COLO829 (cell line): Measurements from ENCODE around the gene CERS6.

ENCODE experiments used
- DNase-seq: peaks from one replicate; pipeline ENCODE4 v3.0.0; 2012; ENCODE audit warnings: low spot score

Gene CERS6

DNA sequence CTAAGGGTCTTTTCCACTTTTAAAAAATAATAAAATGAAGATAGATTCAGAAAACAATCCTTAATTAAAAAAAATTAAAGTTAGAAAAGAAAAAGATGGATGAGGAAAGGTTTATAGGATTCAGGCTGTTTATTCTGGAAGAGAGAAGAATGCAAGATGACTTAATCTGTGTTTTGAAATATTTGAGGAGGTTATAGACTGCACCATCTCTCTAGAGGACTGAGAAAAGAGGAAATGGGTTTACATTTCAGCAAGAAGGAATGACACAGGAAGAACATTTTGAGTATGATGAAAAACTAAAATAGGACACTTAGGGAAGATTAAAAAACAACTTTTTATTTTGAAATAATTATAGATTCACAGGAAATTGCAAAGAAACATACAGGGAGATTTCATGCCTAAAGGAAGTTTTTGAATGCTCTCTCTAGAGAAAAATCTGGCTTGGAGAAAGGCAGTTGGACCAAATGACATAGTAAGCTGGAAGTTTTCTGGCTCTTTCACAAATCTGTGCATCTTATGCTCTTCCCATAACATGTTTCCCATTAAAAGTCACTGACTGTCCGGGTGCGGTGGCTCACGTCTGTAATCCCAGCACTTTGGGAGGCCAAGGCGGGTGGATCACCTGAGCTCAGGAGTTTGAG lies 75.0 kb downstream of the CERS6 start:
- DNase-seq: no peak

GRCh38 chr2:168534926-168535325 lies 78.9 kb downstream of the CERS6 start:
- no peak for DNase-seq

DNA sequence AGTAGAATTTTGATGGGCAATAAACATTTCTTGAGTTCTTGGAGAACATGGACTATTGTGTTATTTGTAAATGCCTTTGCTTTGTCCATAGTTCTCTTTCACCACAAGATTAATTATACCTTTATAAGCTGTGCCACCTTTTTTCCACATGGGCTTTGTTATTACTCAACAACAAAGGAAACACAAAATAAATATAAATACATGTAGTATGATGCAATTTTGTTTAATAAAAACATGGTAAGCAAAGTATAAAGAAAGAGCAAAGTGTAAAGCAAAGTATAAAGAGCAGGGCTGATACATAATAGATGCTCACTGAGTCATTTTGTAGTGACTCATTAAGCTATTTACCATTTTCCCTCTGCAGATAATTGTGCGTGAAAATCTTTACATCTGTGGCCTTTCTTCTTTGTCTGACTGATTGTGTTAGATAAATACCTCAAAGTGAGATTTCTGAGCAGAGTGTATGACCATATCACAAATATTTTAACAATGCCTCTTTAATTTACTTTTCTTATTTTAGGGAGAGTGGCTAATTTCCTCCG lies 80.9 kb downstream of the CERS6 start:
- DNase-seq: no peak

- no peak for DNase-seq
These were observed 82.1 kb downstream of the CERS6 start for GRCh38 chr2:168538133-168538532.

GRCh38 chr2:168538534-168538933 lies 82.5 kb downstream of the CERS6 start:
- DNase-seq: no peak

GRCh38 chr2:168539945-168540344 lies 83.9 kb downstream of the CERS6 start:
- DNase-seq: no peak

GRCh38 chr2:168541858-168542257 lies 85.8 kb downstream of the CERS6 start:
- no peak for DNase-seq

- no peak for DNase-seq
These were observed 87.0 kb downstream of the CERS6 start for GRCh38 chr2:168543037-168543436.

GRCh38 chr2:168543935-168544334 lies 87.9 kb downstream of the CERS6 start:
- DNase-seq: no peak

- no peak for DNase-seq
These were observed 89.5 kb downstream of the CERS6 start for GRCh38 chr2:168545439-168546082.

GRCh38 chr2:168550670-168551069 lies 94.6 kb downstream of the CERS6 start:
- DNase-seq: no peak

- no peak for DNase-seq
These were observed 96.4 kb downstream of the CERS6 start for GRCh38 chr2:168552450-168552856.

DNA sequence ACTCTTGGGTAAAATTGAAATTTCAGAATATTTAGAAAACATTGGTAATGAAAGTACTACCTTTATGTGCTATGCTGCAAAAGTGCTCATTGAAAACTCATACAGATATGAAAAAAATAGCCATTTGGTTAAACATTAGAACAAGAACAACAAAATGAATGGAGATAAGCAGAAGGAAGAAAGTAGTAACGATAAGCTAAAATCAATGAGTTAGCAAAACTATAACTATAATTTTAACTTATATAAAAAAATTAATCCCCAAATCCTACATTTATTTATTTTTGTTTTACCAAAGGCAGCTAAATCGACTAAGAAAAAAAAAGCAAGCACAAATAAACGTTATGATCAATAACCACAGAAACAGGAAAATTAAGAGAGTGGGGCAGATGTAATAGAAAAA lies 99.2 kb downstream of the CERS6 start:
- no peak for DNase-seq

DNA sequence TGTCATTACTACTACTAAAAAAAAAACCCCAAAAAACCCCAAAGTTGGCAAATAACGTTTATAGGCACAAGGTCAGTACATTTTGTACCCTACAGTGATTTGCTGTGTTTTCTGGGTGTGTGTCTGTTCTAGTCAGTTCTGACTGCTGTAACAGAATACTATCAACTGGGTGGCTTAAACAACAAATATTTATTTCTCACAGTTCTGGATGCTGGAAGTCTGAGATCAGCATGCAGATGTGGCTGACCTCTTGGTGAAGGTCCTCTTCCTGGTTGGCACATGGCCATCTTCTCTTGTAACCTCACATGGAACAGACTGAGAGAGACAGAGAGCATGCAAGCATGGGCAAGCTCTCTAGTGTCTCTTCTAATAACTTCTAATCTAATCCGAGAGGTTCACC lies 103.1 kb downstream of the CERS6 start:
- DNase-seq: no peak

GRCh38 chr2:168560817-168561499 lies 104.9 kb downstream of the CERS6 start:
- no peak for DNase-seq

DNA sequence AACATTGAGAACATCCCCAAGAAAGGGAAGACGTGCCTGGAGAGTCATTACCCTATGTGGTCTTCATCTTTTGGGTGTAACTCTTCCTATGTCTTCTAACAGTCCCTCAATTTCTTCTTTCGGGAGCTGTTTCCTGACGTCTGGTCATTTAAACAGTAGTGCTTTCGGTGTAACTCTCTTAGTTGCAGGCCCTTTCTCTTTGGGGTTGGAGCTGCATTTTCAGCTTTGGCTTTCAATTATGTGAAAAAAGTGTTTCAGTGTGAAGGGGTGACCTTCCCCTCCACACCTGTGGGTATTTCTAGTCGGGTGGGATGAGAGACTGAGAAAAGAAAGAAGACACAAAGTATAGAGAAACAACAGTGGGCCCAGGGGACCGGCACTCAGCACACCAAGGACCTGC lies 105.9 kb downstream of the CERS6 start:
- DNase-seq: no peak

GRCh38 chr2:168562971-168563370 lies 106.9 kb downstream of the CERS6 start:
- no peak for DNase-seq

DNA sequence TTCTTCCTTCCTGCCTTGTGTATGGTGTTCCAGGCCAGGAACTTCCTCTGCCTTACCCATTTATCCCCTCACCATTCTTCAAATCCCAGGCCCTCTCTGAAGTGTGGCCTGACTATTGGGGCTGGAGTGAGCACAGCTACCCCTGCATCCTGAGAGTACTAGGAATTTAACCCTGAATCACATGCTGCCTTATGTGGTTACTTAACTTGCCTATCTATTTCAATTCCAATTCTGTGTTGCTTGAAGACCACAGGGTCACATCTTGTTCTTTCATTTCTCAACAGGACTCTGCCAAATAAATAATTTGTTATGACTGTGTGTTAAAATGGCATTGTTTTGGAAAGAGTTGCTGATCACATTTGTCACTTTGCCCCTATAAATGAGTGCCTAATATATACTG lies 108.6 kb downstream of the CERS6 start:
- no peak for DNase-seq

GRCh38 chr2:168565112-168565511 lies 109.0 kb downstream of the CERS6 start:
- no peak for DNase-seq

DNA sequence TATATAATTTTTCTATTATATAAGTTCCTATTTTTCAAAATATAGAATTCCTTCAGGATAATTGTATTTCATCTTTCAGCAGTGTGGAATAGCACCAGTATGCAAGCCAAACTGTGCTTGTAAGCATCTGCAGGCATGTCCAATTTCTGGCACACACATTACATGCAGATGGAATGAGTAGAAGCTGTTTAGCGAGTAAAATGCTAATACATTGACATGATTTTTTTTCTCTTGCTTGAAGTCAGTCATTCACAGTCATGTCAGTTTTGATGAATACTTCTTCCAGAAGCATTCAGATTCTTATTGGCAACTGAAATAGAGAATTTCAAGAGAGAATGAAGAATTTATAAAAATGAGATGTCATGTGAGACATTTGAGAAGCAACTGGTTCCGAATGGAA lies 109.4 kb downstream of the CERS6 start:
- DNase-seq: no peak

DNA sequence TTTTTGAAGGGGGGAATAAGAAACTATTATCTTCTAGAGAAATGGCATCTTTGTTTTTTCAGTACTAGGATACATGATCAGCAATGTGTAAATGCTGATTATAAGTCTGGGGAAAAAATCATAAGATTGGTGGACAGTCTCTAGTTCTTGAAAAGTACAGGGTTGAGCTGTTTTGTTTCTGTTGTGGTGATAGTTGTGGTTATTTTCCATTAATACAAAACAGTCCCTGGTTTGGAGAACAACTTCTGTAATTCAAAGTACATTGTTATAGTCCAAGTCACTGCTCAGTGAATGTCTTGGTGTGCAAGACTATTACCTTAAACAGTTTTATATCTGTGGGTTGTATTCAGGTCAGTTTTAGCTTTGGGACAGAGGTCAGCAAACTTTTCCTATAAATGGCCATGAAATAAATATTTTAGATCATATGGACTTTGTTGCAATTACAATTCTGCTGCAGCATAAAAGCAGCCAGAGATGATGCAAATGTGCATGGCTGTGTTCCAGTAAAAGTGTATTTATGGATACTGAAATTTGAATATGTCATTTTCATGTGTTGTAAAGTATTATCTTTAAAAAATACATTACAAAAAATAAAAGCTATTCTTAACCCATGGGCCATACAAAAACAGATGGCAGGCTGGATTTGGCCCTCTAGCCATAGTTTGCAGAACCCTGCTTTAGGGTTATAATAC lies 111.0 kb downstream of the CERS6 start:
- DNase-seq: no peak

GRCh38 chr2:168567836-168568235 lies 111.8 kb downstream of the CERS6 start:
- no peak for DNase-seq
